NCI-H1105 treated with DMSO at 0.1 percent for 48 hours (cell line): Measurements from ENCODE around the gene RETN.

ENCODE experiments used
- DNase-seq: peaks from one replicate; lab custom pipeline; 2025; lab: John Stamatoyannopoulos, UW

The RETN gene

GRCh38 chr19:7657131-7657751 lies 11.6 kb upstream of the RETN start:
- DNase-seq: no peak

- DNase-seq: no peak
These were observed 10.6 kb upstream of the RETN start for GRCh38 chr19:7658219-7658686.

GRCh38 chr19:7661744-7662538 lies 6.9 kb upstream of the RETN start:
- DNase-seq: no peak

GRCh38 chr19:7662657-7663056 lies 6.2 kb upstream of the RETN start:
- DNase-seq: no peak

GRCh38 chr19:7663706-7664105 lies 5.1 kb upstream of the RETN start:
- no peak for DNase-seq

- DNase-seq: no peak
These were observed 3.8 kb upstream of the RETN start for GRCh38 chr19:7665076-7665475.

GRCh38 chr19:7669641-7670040 lies 792 bp downstream of the RETN start:
- DNase-seq: no peak

- no peak for DNase-seq
These were observed 1.4 kb downstream of the RETN start for GRCh38 chr19:7670150-7670783.

- DNase-seq: no peak
These were observed 1.9 kb downstream of the RETN start for GRCh38 chr19:7670790-7671189.

GRCh38 chr19:7672522-7672921 lies 3.7 kb downstream of the RETN start:
- no peak for DNase-seq

- DNase-seq: no peak
These were observed 5.5 kb downstream of the RETN start for GRCh38 chr19:7674010-7675005.

GRCh38 chr19:7676376-7676775 lies 7.5 kb downstream of the RETN start:
- DNase-seq: no peak

- DNase-seq: no peak
These were observed 8.0 kb downstream of the RETN start, which contains the start of gene MCEMP1 for GRCh38 chr19:7676854-7677253. TSS of gene MCEMP1 (plus strand) at chr19:7677090. CDS start at chr19:7677121, 31 bp downstream.

- DNase-seq: no peak
These were observed 8.9 kb downstream of the RETN start for GRCh38 chr19:7677669-7678311.

GRCh38 chr19:7678971-7679751 lies 10.3 kb downstream of the RETN start:
- peak; percentile 15 for DNase-seq

GRCh38 chr19:7679771-7680605 lies 11.1 kb downstream of the RETN start:
- DNase-seq: no peak

- peak; percentile 74 for DNase-seq
These were observed 11.9 kb downstream of the RETN start, which contains the start of gene TRAPPC5 for GRCh38 chr19:7680606-7681339. TSS of gene TRAPPC5 (plus strand) at chr19:7680833. CDS start at chr19:7682254, 1,421 bp downstream.

- no peak for DNase-seq
These were observed 12.7 kb downstream of the RETN start for GRCh38 chr19:7681340-7682174.
